NK-92 (cell line): Measurements from ENCODE around the gene VCL.
A peak's percentile ranks its signal among the peaks of the same experiment; 100 is the strongest.
"Not testable (repeated sequence)": the region's sequence is repeated elsewhere in the genome, so short reads cannot be mapped to it uniquely, and the experiment has no call there.

Source experiments
- DNase-seq: peaks from one replicate; lab custom pipeline; 2025; ENCODE audit not compliant: unreplicated experiment; lab: John Stamatoyannopoulos, UW

VCL gene

DNA sequence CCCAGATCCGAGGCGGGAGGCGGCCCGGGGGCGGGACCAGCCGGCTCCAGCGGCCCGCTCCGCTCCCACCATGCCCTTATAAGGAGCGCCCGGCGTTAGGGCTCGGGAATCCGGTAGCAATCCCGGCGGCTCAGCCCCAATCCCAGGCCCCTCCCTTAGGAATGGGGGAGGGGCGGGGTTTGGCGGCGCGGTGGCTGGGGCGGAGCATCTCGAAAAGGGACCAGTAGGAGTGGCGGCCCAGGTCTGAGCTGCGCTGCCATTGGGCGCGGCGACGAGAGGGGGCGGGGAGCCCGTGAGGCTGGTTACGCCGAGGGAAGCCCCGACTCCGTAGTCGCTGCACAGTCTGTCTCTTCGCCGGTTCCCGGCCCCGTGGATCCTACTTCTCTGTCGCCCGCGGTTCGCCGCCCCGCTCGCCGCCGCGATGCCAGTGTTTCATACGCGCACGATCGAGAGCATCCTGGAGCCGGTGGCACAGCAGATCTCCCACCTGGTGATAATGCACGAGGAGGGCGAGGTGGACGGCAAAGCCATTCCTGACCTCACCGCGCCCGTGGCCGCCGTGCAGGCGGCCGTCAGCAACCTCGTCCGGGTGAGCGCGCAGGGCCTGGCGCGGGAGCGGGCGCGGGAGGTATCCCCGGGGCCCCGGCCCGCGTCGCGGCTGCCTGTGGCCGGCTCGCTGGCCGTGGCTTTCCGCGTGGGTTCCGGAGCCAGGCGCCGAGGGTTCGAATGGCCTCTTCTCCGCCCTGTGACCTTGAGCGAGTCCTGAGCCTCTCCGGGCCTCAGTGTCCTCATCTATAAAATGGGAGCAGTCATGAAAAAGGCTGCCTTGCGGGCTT, at the start of gene VCL:
Gene VCL (plus strand): TSS at position 330 of the 836 bp plus-strand sequence. CDS start 92 bp downstream, at position 422.
- peak; percentile 62 for DNase-seq

DNA sequence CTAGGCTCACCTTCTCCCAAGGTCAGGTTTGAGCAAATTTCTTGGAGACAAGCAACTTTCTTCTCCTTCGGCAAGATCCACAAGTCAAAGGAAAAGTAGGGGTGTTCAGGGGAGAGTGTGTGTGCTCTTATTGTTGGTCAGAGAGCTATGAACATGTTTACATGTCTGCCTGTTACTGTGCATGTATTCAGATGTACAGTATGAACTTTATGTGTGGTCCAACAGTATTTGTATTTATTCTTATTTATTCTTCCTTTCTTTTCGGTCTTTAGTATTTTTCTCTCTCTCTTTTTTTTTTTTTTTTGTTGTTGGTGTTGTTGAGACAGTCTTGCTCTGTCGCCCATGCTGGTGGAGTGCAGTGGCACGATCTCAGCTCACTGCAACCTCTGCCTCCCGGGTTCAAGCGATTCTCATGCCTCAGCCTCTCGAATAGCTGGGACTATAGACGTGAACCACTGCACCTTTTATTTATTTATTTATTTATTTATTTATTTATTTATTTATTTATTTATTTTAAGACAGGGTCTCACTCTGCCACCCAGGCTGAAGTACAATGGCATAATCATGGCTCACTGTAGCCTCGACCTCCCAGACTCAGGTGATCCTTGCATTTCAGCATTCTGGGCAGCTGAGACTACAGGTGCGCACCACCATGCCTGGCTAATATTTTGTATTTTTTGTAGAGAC, 48.8 kb upstream of the VCL start:
- no peak for DNase-seq

DNA sequence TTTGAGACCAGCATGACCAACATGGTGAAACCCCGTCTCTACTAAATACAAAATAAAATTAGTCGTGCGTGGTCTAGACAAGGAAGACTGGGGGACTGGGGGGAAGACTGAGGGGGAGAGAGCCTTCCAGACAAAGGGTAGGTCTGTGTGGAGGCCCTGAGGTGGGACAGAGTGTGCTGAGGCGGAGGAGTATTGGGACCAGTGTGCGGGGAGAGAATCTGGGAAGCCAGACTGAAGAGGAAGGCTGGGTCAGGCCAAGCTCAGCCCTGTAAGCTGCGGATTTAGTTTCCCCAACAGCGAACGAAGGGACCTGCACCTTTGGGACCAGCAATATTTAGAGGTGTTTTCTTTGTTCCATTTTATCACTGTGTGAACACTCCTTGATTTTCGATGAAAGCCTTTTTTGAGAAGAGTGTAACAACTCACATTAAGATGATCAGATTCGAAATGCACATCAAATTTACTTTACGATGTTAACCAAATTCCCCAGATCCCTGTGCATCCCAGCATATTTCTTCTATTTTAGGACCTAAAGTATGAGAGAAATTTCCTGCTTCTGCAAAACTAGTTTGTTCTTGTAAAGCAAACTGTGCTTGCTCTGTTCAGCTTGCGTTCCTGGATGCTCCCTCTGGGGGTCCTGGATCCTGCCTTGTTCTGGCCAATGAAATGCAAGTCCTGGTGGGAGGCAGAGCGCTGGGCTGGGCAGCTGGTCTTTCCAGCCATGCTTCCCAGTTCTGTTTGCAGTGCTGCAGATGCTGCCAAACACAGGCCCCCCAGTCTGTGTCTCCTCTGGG, 47.6 kb upstream of the VCL start:
- DNase-seq = no peak

DNA sequence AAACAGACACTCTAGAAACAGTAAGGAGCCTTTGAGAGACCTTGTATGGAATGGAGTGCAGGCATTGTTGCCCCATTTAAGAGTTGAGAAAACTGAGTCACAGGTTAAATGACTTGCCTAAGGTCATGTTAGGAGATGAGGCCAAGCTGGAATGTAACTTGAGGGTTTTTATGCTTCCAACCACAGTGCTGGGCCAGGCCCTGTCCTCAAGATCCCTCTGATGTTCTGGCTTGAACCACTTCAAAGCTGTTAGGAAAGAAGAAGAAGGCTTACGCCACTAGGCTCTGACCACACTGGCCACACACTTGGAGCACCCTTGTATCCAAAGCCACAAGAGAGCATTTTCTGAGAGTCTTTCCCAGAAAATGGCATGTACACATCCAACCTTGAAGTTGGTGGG, 44.3 kb upstream of the VCL start:
- no peak for DNase-seq

DNA sequence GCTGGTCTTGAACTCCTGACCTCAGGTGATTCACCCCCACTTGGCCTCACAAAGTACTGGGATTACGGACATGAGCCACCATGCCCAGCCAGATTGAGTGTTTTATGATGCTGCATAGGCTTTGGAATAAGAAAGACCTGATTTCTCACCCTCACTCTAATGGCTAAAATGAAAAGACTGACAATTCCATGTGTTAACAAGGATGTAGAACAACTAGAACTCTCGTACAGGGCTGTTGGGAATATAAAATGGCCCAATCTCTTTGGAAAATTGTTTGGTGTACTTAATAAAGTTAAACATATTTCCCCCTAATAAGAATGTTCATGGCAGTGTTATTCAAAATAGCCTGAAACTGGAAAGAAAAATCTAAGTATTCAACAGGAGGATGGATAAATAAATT, 43.2 kb upstream of the VCL start:
- no peak for DNase-seq

DNA sequence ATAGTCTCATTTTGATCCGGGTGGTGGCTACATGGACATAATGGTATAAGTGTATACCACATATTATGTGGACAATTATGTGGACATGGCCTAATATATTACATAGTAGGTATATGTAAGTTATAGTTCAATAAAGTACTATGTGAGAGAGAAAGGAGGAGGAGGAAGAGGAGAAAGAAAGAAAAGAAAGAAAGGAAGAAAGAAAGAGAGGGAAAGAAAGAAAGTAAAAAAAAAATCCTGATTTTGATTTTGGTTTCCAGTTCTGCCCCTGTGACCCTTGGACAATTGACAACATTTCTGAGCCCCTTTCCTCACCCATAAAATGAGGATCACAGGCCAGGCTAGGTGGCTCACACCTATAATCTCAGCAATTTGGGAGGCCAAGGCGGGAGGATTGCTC, 42.2 kb upstream of the VCL start:
- DNase-seq = no peak

DNA sequence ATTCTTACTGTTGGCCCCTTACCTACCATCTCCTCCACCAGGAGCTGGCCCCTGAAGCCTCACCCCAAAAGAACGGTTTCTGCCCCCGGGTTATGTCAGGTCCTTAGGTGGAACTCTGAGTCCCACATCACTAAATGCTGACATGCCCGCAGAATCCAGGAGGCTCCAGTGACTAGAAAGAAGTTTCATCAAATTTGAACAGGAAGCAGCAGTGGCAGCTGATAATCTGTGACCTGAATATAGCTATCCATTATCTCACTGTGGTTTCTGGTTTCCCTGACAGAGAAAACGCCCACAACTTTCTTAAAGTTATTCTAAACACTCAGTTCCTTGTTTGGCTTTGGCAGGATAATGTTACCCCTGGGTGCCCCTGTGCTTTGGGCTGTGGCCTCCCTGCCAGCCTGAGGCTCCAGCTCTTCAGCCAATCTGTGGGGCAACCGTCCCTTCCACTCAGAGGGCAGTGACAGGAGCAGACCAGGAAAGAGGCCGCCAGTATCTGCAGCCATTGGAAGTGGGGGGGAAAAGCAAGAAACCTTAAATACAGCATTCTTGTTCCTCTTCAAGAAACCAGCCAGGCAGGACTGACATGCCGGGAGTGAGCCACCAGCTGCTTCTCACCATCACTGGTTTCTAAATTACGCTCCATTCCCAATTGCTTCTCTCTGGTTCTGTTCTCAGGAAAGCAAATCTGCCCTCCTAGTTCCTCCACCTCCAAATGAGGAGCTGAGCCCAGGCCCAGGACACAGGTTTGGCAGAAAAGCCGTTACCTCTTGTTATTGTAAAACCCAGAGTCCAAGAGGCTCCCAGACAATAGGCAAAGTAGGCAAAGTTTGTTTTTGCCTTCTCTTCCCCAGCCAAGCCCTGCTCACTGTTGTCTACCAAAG, 41.2 kb upstream of the VCL start:
- no peak for DNase-seq

DNA sequence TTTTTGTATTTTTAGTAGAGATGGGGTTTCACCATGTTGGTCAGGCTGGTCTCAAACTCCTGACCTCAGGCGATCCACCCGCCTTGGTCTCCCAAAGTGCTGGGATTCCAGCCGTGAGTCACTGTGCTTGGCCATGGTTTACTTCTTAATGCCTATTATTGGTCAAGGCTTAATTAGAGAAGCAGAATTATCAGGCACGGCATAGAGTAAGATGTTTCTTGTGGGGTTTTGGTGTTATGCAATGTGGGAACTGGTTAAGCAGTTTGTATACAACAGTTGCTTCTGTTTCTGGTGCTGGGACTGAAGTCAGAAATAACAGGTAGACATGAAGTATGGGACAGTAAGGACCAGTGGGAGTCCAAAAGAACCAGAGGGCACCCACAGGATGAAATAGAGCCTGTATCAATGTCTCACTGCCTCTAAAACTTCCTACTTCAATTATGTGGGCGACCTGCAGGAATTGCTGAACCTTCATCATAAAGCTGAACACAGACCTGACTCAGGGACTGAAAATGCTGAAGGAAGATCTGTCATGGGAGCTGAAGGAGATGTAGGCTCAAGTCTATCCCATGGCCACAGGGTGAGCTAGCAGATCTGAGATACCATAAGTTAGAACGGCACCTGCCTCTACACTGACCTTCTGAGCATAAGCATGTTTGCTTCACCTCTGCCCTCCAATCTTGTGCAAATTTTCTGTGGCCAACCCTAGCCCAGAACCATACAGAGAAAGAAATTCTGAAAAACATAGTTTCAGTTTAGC, 38.3 kb upstream of the VCL start:
- no peak for DNase-seq

DNA sequence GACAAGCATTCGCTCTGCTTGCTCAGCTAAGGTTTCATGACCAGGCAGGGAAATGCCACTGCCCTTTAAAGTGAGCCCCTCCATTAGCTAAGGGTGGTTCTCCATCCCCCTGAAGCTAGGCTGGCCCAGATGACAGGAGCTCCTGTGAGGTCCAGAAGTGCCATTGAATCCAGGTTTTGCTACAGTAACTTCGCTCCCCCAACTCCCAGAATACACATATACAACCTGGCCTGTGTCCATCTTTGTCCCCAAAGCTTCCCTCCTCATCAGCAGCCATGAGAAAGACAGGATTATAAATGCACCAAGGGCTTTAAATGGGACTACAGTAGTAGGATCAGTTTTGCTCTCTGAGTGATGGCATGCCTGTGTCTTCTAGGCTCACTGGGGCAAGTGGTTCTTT, 35.5 kb upstream of the VCL start:
- DNase-seq = no peak

DNA sequence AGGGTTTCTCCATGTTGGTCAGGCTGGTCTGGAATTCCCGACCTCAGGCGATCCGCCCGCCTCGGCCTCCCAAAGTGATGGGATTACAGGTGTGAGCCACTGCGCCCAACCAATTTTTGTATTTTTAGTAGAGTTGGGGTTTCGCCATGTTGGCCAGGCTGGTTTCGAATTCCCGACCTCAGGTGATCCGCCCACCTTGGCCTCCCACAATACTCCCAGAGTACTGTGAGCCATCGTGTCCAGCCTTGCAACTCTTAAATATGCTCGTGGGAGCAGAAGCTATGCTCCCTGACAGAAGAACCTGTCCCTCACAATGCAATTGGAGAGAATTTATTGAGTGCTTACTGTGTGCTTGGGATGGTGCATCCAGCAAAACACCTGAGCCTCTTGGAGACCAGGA, 34.4 kb upstream of the VCL start:
- DNase-seq = not testable (repeated sequence)

DNA sequence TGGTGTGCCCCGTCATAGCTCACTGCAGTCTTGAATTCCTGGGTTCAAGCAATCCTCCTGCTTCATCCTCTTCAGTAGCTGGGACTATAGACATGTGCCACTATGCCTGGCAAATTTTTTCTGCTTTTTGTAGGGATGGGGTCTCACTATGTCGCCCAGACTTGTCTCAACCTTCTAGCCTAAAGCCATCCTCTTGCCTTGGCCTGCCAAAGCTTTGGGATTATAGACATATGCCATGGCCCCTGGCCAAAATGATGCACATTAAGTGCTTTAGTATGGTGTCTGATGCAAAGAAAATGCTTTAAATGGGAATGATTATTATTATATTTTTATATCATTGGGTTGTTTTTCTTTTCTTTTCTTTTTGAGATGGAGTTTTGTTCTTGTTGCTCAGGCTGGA, 33.2 kb upstream of the VCL start:
- DNase-seq = no peak

DNA sequence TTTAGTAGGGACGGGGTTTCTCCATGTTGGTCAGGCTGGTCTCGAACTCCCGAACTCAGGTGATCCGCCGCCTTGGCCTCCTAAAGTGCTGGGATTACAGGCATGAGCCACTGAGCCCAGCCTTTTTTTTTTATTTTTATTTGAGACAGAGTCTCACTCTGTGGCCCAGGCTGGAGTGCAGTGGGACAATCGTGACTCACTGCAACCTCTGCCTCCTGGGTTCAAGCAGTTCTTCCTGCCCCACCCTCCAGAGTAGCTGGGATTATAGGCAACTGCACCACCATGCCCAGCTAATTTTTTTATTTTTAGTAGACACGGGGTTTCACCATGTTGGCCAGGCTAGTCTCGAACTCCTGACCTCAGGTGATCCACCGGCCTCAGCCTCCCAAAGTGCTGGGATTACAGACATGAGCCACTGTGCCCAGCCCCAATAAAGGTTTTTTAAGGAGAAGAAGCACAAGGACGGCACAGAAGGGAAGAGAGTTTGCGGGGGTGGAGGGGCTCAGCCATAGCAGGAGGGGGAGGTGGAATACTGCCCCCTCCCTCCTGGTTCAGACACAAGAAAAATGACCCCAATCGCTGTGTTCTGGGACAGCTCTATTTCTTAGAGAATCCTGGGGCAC, 32.5 kb upstream of the VCL start:
- not testable (repeated sequence) for DNase-seq

DNA sequence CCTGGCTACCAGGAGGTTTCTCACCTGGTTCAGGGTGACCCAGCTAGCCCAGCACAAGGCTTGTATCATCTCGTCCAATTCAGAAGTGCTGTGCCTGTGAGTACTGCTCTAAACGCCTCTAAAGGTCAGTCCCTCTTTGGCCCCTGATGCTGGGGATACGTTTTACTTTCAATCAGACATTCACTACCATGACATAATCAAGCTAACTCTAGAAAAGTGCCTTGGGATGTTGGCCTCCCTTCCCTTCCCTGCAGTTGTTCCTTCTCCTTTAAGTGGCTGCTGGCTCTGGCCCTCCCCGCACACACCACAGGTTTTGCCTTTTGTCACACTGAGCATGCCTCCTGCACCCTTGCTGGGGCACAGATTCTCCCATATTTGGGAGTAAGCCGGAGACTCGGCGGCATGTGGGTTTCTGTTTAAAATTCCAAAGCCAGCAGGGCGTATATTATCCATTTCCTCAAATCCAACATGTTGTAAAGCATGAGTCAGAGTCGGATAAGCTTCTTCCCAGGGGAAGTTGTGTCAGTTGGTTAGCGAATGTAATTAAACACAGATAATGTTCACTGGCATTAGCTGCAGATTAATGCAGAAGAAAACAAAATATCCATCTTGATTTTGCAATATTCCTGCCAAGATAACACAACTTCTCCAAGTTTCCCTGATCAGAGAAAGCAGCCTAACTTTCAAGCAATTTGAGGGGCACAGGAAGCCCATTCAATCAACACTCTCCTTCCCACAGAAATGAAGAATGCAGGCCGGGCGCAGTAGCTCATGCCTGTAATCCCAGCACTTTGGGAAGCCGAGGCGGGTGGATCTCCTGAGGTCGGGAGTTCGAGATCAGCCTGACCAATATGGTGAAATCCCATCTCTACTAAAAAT, 31.8 kb upstream of the VCL start:
- no peak for DNase-seq

DNA sequence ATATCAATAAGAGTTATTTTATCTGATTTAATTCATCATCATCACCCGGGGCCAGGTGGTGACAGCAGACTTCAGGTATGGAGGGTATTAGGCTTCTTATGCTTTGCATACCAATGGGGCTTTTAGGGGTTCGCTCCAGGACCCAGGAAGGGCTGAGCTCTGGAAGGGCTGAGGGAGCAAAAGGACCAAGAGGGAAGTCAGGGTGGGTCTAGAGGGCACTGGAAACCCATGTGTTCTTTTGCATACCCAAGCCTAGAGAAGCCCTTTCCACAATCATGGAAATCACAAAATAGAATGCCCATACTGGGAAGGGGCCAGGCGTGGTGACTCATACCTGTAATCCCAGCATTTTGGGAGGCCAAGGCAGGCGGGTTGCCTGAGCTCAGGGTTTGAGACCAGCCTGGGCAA, 30.9 kb upstream of the VCL start:
- DNase-seq = no peak

DNA sequence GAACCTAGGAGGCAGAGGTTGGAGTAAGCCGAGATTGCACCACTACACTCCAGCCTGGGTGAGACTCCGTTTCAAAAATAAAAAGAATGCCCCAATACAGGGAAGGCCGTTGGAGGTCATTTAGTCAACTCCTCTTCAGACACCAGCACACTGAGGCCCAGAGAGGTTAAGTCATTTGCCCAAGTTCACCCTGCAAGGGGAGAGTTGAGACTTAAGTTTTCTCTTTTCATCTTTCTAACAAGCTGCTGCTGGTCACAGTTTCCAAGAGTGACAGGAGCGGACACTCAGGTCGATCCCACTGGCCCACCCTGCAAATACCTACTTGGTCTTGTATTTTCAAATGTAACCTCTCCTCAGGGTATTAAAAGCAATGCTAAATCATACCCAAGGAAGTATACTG, 30.4 kb upstream of the VCL start:
- no peak for DNase-seq

DNA sequence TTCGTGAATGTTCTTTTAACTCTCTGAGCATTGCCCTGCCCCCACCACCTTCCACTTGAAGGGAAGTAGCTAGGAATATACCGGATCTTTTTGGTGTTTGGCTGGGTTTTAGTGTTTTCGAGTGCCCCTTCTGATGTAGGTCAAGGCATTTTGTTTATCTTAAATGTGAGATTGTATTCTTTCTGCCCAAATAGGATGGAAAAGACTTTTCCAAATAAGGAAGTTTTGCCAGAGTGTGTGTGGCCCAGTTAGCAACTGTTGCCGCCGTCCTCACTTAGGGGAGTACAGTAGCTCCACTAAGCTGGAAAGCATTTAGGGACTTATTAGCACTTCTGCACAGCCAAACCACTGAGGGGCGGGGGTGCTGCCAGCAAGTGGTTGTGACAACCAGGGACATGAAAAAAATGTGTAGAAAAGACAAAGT, 29.8 kb upstream of the VCL start:
- DNase-seq = no peak

DNA sequence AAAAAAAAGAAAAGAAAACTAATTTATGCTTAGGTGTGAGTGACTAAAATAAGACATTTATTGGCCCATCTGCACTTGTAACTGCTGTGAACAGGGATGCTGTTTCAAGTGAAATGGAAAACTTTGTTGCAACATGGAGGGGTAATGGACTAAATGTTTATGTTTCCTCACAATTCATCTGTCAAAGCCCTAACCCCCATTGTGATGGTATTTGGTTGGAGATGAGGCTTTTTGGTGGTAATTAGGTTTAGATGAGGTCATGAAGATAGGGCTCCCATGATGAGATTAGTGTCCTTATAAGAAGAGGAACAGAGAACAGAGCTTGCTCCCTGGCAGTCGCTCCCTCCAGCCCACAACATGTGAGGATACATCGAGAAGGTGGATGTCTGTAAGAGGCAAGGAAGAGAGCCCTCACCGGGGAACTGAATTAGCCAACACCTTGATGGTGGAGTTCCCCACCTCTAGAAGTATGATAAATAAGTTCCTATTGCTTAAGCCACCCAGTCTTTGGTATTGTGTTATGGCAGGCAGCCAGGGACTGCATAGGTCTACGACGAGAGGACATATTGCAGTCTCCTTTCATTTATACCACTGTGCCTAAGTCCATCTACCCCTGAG, 28.6 kb upstream of the VCL start:
- DNase-seq = no peak

DNA sequence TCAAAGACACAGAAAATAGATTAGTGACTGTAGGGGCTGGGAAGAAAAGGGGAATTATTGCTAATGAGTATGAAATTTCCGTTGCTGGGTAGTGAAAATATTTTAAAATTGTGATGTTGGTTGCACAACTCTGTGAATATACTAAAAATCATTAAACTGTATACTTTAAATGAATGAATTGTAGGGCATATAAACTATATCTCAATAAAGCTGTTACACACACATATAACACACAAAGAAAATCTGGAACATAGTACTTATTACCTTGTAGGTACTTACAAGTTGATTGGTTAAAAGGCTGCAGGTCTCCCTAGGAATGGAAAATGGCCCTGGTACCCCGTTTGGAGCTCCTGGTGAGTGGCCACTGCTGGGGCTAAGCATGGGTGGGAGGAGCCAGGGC, 27.1 kb upstream of the VCL start:
- no peak for DNase-seq
